Astrocyte (in vitro differentiated cells and primary cell): ENCODE data around the gene PTPRU.

Source experiments
- EZH2 ChIP-seq: IDR thresholded peaks from 2 replicates; pipeline ENCODE4 v1.6.1; 2012; ENCODE audit warnings: mild to moderate bottlenecking, low read length, inconsistent platforms; ENCODE audit not compliant: insufficient read depth
- TF ChIP-seq, protein P1 (sequence below): IDR thresholded peaks from 2 replicates; pipeline ENCODE4 v1.5.1; 2011; ENCODE audit warnings: low read depth, mild to moderate bottlenecking, inconsistent platforms, low read length, moderate library complexity; ENCODE audit not compliant: insufficient read depth

- TF ChIP-seq, protein P1, sequence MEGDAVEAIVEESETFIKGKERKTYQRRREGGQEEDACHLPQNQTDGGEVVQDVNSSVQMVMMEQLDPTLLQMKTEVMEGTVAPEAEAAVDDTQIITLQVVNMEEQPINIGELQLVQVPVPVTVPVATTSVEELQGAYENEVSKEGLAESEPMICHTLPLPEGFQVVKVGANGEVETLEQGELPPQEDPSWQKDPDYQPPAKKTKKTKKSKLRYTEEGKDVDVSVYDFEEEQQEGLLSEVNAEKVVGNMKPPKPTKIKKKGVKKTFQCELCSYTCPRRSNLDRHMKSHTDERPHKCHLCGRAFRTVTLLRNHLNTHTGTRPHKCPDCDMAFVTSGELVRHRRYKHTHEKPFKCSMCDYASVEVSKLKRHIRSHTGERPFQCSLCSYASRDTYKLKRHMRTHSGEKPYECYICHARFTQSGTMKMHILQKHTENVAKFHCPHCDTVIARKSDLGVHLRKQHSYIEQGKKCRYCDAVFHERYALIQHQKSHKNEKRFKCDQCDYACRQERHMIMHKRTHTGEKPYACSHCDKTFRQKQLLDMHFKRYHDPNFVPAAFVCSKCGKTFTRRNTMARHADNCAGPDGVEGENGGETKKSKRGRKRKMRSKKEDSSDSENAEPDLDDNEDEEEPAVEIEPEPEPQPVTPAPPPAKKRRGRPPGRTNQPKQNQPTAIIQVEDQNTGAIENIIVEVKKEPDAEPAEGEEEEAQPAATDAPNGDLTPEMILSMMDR = no peak
- no peak for TF ChIP-seq EZH2
Measured at GRCh38 chr1:29344336-29344735, 108.0 kb downstream of the PTPRU start.
